ENCODE results near the gene CDK7.

Gene CDK7

GRCh38 chr5:69276422-69277174 is 41.9 kb downstream of the CDK7 start:
- no peaks in the 10 kb centered on the region for H3K4me1 ChIP-seq
- no peak overlapping the region for H3K27ac ChIP-seq
- no peaks in the 10 kb centered on the region for H3K36me3 ChIP-seq (ENCODE audit: control insufficient read depth, insufficient read depth, low read length)

GRCh38 chr5:69279517-69279916 is 44.8 kb downstream of the CDK7 start:
- no peak overlapping the region for H3K9ac ChIP-seq
- no peak for TF ChIP-seq CTCF (IDR thresholded peaks at IDR 0.05)
- no peak overlapping the region for H3K4me3 ChIP-seq (ENCODE audit: low read depth, low read length)
- H3K4me1 ChIP-seq = no peaks in the 10 kb centered on the region
- H3K36me3 ChIP-seq (ENCODE audit: control insufficient read depth, insufficient read depth, low read length) = no peaks in the 10 kb centered on the region
- no peaks in the 10 kb centered on the region for H3K79me2 ChIP-seq
- no peak overlapping the region for H3K27ac ChIP-seq
- no peak overlapping the region for H3K4me2 ChIP-seq (ENCODE audit: low read length)
- H2AFZ ChIP-seq = no peak overlapping the region
- no peaks in the 10 kb centered on the region for H3K9me3 ChIP-seq (ENCODE audit: control insufficient read depth, low read length)
- no peaks in the 10 kb centered on the region for H3K27me3 ChIP-seq (ENCODE audit: control insufficient read depth, insufficient read depth, low read length)

More at GRCh38 chr5:69276422-69277174, 41.9 kb downstream of the CDK7 start:
- Histone ChIP-seq H3K27me3 (ENCODE audit: control insufficient read depth, insufficient read depth, low read length) (no peaks in the 10 kb centered on the region), H3K79me2 (no peaks in the 10 kb centered on the region), H2AFZ (no peak overlapping the region), H3K9me3 (ENCODE audit: control insufficient read depth, low read length) (no peaks in the 10 kb centered on the region), H3K4me2 (ENCODE audit: low read length) (no peak overlapping the region), H3K4me3 (ENCODE audit: low read depth, low read length) (no peak overlapping the region), H3K9ac (no peak overlapping the region)
- TF ChIP-seq CTCF (IDR thresholded peaks at IDR 0.05) = no peak

GRCh38 chr5:69281114-69281513 is 46.4 kb downstream of the CDK7 start:
- Histone ChIP-seq H3K36me3 (ENCODE audit: control insufficient read depth, insufficient read depth, low read length) (no peaks in the 10 kb centered on the region), H3K4me3 (ENCODE audit: low read depth, low read length) (no peak overlapping the region), H2AFZ (no peak overlapping the region), H3K4me2 (ENCODE audit: low read length) (no peak overlapping the region), H3K27me3 (ENCODE audit: control insufficient read depth, insufficient read depth, low read length) (no peaks in the 10 kb centered on the region), H3K9ac (no peak overlapping the region), H3K27ac (no peak overlapping the region), H3K9me3 (ENCODE audit: control insufficient read depth, low read length) (no peaks in the 10 kb centered on the region), H3K4me1 (no peaks in the 10 kb centered on the region), H3K79me2 (no peaks in the 10 kb centered on the region)
- TF ChIP-seq CTCF (IDR thresholded peaks at IDR 0.05) = no peak

- Histone ChIP-seq H2AFZ (no peak overlapping the region), H3K27me3 (ENCODE audit: control insufficient read depth, insufficient read depth, low read length) (no peaks in the 10 kb centered on the region), H3K4me3 (ENCODE audit: low read depth, low read length) (no peak overlapping the region), H3K4me2 (ENCODE audit: low read length) (no peak overlapping the region), H3K4me1 (no peaks in the 10 kb centered on the region), H3K27ac (no peak overlapping the region), H3K79me2 (no peaks in the 10 kb centered on the region), H3K9me3 (ENCODE audit: control insufficient read depth, low read length) (no peaks in the 10 kb centered on the region), H3K9ac (no peak overlapping the region), H3K36me3 (ENCODE audit: control insufficient read depth, insufficient read depth, low read length) (no peaks in the 10 kb centered on the region)
- no peak for TF ChIP-seq CTCF (IDR thresholded peaks at IDR 0.05)
These were observed 49.5 kb downstream of the CDK7 start for GRCh38 chr5:69284203-69284602.

Data from parathyroid adenoma (tissue), 2 donors.